VCaP (cell line): ENCODE results near the gene DBX1.
"Not testable (repeated sequence)": the region's sequence is repeated elsewhere in the genome, so short reads cannot be mapped to it uniquely, and the experiment has no call there.

Source experiments
- H3K27ac ChIP-seq: fragments of 450-650 bp; 2 replicates; pipeline ENCODE4 v1.5.1; 2017
- TF ChIP-seq, protein P1 (sequence below): fragments of 450-650 bp; conservative IDR thresholded peaks from 2 replicates; pipeline ENCODE4 v1.5.1; 2017; ENCODE audit warnings: mild to moderate bottlenecking, moderate library complexity

Gene DBX1, protein sequence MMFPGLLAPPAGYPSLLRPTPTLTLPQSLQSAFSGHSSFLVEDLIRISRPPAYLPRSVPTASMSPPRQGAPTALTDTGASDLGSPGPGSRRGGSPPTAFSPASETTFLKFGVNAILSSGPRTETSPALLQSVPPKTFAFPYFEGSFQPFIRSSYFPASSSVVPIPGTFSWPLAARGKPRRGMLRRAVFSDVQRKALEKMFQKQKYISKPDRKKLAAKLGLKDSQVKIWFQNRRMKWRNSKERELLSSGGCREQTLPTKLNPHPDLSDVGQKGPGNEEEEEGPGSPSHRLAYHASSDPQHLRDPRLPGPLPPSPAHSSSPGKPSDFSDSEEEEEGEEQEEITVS

DNA sequence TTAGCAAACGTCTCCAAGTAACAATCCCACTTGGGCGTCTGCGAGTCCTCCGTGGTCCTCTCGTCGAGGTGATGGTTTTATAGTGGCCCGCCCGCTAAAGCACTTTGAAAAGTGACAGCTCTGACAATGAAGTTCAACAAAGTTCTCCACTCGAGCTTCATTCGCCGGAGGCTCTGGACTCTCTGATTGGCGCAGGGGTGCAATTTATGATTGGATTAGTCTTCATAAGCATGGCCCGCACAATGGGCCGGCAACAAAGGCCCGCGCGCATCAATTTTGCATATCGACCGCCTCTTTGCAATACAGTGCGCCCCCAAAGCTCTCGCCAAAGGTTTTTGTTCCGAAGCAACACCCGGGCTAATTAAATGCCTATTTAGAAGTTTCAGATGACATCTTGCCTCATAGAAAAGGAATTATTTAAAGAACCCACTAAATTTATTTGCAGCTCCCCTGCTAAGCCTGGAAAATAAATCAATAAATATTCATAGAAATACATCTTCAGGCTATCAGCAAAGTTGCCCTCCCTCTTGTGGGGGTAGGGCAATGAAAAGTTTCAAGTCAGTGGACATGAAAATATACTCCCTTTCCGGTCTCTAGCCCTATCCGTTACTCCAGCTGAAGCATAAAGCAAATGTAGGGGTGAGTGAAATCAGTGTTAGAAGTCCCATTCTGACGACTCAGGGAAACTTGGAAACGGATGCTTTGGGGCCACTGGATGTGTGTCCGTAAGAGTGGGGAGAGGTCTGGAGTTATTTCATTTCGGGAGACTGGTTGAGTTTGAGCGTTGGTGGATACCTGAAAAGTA is at the start of gene DBX1:
Gene DBX1, minus strand, starts transcription at position 51 of the 805 bp plus-strand sequence. CDS start 151 bp downstream, outside the sequence.
- H3K27ac ChIP-seq: no peak within 1 kb of the TSS
- TF ChIP-seq, protein P1, sequence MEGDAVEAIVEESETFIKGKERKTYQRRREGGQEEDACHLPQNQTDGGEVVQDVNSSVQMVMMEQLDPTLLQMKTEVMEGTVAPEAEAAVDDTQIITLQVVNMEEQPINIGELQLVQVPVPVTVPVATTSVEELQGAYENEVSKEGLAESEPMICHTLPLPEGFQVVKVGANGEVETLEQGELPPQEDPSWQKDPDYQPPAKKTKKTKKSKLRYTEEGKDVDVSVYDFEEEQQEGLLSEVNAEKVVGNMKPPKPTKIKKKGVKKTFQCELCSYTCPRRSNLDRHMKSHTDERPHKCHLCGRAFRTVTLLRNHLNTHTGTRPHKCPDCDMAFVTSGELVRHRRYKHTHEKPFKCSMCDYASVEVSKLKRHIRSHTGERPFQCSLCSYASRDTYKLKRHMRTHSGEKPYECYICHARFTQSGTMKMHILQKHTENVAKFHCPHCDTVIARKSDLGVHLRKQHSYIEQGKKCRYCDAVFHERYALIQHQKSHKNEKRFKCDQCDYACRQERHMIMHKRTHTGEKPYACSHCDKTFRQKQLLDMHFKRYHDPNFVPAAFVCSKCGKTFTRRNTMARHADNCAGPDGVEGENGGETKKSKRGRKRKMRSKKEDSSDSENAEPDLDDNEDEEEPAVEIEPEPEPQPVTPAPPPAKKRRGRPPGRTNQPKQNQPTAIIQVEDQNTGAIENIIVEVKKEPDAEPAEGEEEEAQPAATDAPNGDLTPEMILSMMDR: no peak

DNA sequence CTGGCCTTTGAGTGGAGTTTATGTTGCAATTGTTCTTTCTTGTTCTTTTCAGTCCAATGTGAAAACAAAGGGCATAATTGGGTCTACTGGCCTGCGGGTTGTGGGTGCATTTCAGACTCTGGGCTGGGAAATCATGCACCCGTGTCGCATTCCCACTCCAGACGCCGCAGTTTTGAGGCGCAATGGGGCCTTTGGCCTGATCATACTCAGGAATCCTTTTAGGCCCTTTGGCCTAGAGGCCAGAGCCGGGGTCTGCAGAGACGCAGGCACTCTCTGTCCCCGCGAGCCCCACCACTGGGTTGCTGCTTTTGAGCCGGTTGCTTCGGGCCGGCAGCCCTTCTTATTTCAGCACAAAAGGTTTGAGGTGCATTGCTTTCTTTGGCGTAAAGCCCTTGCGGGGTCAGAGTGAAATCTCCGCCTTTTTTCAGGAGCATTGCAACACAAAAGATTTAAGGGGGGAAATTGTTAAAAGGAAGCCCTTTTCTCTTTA is 48.4 kb upstream of the DBX1 start:
- H3K27ac ChIP-seq: no peak overlapping the region

DNA sequence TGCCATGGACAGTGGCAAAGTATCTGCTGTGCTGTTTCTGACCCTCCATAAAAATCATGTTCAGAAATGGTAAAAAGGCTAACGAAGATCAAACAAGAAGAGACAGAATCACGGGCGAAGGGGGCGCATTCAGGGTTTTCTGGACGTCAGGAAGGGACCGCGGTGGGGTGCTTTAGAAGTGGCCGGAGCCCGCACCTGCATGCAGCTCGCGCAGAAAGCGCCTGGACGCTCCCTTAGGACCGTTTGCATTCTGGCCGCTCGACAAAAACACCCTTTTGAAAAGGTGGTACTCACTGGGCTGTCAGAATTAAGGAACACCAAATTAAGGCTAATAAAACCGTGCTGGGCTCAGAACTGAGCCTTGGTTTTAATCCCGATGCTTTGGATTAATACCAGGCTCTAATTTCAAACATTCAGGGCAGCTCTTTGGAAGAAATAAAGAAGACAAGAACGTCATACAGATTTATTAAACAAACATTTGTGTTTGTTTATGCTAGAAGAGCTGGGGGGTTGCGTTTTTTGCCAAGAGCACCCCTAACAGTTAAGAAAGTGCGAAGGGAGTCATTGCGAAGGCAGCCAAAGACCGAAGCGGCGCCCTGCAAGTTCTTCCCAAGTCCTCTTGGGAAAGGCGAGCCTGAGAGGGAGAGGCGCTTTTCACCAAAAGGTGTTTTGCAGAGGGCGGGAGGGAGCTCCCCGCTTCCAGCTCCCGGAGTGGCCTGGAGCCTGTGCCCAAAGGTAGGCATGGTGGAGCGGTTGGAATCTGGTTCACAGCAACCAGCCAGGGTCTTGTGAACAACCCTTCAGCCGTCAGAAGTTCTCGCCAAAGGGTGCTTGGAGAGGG is 47.7 kb upstream of the DBX1 start:
- no peak overlapping the region for H3K27ac ChIP-seq
- TF ChIP-seq, protein P1: no peak

More for the DNA sequence above, 48.4 kb upstream of the DBX1 start:
- TF ChIP-seq, protein P1: no peak

DNA sequence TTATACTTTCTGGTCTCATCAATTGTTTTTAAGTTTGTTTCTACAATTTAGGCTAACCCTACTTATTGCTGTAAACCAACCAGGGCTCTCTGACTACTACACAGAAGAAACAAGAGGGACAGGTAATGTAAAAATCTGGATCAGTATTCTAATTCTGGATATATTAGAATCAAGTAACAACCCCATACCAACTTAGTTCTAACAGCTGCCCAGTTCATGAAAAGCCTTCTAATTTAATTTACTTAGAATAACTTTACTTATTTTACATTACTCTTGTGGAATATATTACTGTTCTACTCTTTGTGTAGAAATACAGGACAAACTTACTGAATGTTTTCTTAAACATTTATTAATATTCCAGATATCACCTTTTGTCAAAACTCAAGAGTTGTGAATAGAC is 45.5 kb upstream of the DBX1 start:
- no peak overlapping the region for H3K27ac ChIP-seq
- TF ChIP-seq, protein P1: no peak

DNA sequence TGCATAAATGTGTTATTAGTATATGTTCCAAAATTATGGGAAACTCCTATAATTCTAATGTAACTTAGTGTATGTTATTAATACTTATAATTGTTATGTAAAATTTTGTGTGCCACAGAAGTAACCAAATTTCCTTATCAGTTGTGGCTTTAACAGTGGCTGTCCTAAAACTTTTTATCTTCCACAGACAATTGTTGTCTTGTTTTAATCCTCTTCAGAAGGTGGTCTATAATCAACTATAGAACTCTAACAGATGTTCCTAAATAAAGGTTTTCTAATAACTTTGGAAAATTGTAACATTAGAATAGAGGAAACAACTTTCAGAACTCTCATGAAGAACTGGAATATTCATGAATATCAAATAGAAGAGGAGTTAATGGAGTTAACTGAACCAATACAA is 44.4 kb upstream of the DBX1 start:
- H3K27ac ChIP-seq: no peak overlapping the region
- TF ChIP-seq, protein P1: no peak

DNA sequence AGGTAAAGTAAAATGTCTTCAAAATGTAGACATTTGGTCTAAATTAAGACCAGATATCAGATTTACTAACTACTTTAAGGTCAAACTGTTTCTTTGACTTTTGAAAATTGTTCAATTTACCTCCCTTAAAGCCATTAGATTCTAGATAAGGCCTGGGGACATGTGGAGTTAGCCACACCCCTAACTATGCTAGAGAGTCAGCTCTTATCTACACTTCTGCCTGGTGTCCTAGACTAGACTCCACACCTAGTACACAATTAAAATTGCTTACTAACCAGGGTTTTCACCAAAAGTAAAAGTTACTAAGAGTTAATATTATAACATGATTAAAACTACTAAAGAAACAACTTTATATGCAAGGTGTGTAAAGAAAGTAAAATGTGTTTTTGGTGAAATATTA is 43.6 kb upstream of the DBX1 start:
- H3K27ac ChIP-seq: no peak overlapping the region
- TF ChIP-seq, protein P1: no peak

DNA sequence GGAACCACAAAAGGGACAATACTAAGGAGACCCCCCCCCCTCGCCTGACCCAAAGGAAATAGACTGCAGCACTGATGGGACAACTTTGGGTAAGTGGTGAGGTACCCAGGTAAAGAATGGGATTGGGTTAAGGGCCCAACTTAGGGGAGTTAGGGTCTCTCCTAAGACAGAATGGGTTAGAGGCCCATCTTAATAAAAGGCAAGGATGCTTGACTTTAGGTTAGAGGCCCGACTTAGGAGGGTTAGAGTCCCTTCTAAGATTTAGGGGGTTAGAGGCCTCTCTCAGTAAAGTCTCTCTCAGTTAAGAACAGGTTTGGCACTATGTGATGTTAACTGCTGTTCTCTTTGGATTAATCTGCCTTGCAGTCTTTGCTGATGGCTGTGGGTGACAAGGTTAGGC is 41.0 kb upstream of the DBX1 start:
- no peak overlapping the region for H3K27ac ChIP-seq
- TF ChIP-seq, protein P1: no peak

DNA sequence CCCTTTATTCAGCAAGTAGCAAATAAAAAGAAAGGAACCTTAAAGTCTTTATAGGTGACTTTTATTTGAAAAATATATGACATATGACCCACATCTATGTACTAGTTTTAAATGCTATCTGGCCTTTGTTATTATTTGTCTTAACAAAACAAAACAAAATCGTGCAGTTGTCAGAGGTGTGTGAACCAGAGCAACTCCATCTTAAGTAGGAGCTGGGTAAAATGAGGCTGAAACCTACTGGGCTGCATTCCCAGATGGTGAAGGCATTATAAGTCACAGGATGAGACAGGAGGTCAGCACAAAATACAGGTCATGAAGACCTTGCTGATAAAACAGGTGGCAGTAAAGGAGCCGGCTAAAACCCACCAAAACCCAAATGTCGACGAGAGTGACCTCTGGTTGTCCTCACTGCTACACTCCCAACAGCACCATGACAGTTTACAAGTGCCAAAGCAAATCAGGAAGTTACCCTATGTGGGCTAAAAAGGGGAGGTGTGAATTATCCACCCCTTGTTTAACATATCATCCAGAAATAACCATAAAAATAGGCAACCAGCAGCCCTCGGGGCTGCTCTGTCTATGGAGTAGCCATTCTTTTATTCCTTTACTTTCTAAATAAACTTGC is 40.2 kb upstream of the DBX1 start:
- not testable (repeated sequence) for H3K27ac ChIP-seq
